HG02870 (cell line): ENCODE data around the gene CBFA2T3.
"Not testable (repeated sequence)": the region's sequence is repeated elsewhere in the genome, so short reads cannot be mapped to it uniquely, and the experiment has no call there.

Experiments
- ATAC-seq: cut with Tn5 transposase; IDR thresholded peaks from one replicate; pipeline ENCODE4 v1.9.1; 2021; ENCODE audit warnings: mild to moderate bottlenecking, moderate library complexity; ENCODE audit not compliant: unreplicated experiment

The CBFA2T3 gene

DNA sequence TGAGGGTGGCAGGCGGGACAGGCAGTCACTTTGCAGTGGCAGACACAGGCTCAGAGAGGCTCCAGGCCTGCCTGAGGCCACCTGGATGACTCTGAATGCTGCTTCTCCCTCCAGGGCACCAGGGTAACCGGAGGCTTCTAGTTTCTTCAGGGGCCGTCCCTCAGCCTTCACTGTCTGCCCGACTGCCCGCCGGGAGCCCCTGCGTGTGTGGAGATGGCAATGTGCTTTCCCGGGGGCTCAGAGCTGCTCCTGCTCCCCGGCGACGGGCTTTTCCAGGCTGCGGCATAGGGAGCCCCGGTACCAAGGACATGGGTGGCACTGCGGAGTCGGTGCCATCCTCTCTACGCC lies 51.5 kb downstream of the CBFA2T3 start:
- ATAC-seq: no peak

DNA sequence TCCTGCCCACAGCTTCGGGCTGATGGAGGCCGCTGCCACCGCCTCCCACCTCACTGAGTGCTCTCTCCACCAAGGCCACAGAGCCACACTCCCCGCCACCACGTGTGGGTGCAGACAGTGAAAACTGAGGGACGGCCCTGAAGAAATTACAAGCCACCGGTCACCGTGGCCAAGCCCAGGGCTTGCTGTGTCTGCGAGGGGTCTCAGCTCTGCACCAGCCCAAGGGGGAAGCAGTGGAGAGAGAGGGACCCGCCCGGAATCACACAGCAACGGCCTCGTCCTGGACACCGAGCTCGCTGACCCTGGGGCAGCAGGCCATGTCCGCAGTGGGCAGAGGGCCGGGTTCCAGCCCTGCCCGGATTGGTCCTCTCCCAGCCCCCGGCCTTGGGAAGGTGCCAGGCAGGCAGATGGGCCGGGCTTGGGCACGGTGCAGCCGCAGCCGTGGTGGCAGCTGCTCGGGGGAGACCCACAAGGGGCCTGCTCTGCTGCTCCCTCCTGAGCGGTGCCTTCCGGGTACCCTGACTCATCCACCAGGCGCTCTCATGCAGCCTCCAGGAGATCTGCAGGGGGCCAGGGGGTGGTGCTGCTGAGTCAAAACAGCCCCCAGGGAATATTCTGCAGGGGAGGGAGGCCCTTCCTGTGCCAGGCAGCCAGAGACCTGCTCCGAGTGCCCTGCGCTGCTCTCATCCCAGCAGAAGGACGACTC lies 52.0 kb downstream of the CBFA2T3 start:
- no peak for ATAC-seq

DNA sequence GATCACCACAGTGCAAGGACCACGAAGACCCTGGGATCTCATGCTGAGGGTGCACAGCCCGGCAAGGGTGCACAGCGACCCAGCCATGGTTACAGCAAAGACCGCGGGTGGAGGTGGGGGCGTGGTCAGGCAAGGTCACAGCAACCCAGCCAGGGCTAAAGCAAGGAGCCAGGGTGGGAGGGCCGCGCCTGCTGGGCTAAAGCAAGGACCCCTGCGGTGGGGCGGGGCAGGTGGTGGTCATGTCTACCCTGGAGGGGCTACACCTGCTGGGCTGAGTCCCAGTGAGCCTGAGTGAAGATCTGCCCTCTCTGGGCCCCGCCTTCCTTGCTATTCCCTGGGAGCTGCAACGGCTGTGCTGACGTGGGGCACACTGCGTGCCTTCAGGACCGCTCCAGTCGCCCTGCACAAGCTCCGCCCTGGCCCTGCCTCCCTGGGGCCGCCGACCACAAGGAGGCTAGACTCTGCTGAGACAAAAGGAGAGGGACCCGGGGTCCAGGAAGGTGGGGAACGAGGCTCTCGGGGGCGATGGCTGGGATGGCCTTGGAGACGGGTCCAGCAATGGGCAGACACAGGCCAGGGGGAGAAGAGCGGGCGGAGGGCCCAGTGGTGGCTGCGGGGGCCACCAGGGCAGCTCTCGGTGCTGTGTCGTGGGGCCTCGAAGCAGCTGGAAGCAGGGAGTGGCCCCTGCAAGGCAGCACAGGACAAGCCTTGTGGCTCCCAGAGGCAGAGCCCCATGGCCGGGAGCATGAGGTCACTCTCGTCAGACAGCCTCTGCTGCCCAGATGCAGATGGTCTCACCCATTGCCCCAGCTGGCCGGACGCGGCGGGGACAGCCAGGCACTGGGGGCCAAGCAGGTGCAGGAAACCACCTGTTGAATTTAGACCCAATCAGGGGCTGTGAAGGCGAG lies 52.8 kb downstream of the CBFA2T3 start:
- ATAC-seq: no peak

GRCh38 chr16:88923450-88923849 lies 53.6 kb downstream of the CBFA2T3 start:
- ATAC-seq: no peak

DNA sequence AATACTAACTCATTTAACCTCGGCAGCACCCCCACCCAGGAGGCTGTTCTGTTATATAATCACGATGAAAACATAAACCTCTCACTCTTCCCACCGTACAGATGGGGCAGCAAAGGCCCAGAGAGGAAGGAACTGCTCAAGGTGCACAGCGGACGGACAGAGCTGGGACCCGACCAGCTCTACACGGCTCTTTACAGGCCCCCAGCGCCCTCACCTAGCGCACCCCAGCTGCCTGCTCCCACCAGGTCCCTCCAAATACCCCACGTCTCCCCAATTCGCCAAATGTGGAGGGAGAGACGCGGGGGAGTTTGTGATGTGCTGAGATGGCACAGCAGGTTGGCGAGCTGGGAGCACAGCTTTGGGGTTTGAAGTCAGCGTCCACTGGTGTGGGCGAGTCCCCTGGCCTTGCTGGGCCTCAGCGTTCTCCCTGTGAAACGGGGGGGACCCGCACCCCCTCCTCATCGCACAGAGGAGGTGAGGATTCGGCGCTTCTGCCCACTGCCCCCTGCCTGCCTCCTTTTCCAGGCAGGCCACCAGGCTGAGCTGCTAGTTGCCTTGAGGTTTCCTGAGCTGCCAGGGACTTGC lies 54.1 kb downstream of the CBFA2T3 start:
- no peak for ATAC-seq

DNA sequence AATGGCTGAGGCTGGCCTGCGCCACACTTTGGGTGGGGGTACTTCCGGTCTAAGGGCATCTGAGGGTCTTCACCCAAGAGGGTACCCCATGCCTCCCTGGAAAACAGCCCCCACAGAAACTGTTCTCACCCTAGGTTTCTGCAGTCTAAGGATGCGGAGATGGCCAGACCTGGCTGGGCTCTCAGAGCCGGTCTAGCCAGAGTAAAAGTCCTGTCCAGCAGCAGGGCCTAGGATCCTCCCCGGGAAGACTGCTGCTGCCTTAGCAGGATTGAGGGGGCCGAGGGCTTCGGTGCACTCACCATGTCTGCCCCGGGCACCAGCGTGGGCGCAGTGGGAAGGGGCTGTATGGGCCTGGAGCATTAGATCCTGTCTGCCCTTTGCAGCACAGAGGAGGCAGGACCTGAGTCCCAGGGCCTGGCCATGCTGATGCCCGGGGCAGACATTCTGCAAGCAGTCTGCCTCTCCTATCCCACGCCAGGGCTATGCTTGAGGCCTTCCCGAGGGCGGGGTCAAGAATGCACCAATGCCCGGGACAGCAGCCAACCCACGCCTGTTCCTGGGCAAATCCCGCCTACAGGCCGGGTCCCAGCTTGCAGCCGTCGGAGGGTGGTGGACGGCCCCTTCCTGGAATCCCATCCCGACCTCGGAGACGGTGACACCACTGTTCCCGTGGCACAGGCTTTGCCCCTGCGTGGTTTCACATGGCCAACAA lies 54.7 kb downstream of the CBFA2T3 start:
- no peak for ATAC-seq

DNA sequence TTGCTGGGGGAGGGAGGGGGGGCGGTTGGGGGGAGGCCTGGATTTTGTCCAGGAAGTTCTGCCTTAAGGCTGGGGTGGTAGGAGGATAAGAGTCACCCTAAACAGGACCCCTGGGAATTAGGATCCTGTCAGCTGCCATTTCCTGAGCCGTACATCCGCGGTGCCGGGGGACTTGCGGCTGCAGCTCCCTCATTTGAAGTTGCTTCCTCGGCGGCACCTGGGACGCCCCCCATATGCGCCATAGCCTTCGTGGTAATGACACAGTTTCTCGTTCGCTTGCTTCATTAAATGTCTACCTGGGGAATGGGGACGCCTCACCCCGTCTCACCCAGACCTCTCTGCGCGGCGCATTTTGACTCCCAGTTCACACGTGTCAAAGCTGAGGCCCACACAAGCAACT lies 55.4 kb downstream of the CBFA2T3 start:
- no peak for ATAC-seq

- no peak for ATAC-seq
Measured at GRCh38 chr16:88920618-88921590, 56.1 kb downstream of the CBFA2T3 start.

- ATAC-seq: no peak
Measured at GRCh38 chr16:88919936-88920335, 57.1 kb downstream of the CBFA2T3 start.

DNA sequence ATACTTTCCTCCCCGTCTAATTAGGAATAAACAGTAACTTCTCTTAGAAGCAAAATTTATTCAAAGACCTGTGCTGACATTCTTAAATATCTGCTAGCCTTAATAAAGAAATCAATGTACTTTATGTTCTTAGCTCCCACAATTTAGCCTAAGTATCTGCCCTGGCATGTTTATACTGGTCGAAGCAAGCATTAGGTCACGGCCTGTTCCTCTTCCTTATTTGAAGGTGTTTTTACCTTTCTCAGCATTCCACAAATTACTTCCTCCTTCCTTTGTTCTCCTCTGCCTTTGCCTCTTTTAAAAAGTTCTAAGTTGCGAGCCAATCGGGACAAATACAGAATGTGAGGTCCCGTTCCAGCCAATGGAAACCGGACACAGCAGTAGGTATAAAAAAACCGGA lies 58.1 kb downstream of the CBFA2T3 start:
- ATAC-seq: not testable (repeated sequence)

DNA sequence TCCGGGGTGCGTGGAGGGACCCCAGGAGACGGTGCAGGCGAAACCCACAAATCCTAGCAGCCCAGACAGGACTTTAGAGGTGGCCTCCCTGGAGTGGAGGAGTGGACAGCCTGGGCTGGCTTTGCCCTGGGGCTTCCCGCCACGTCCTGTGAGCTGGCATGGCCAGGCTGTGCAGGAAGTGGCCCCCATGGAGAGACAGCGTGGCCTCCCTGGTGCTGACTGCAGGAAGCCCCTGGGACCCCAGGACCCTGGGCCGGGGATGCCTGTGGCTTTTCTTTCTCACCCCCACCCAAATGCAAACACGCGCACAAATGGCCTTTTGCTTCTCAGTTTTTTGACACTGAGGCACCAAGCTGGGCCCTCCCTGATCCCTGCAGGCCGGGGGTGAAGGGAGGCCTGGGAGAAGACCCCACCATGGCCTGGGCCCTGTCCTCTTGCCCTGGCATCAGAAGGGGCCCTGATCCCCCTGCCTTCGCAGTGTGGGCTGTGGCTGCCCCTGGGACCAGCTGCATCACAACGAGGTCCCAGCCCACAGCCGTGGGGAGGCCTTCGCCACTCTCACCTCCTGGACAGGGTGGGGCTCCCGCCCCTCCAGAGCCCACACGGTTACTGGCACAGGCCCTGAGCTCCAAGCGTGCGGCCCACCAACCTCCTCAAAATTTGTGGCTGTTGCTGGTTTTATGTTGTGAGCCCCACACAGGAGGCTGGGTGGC lies 58.9 kb downstream of the CBFA2T3 start:
- no peak for ATAC-seq

GRCh38 chr16:88917146-88917914 lies 59.7 kb downstream of the CBFA2T3 start:
- ATAC-seq: no peak

GRCh38 chr16:88915639-88916327 lies 61.2 kb downstream of the CBFA2T3 start:
- ATAC-seq: no peak

- ATAC-seq: no peak
Measured at GRCh38 chr16:88914750-88915368, 62.1 kb downstream of the CBFA2T3 start.

DNA sequence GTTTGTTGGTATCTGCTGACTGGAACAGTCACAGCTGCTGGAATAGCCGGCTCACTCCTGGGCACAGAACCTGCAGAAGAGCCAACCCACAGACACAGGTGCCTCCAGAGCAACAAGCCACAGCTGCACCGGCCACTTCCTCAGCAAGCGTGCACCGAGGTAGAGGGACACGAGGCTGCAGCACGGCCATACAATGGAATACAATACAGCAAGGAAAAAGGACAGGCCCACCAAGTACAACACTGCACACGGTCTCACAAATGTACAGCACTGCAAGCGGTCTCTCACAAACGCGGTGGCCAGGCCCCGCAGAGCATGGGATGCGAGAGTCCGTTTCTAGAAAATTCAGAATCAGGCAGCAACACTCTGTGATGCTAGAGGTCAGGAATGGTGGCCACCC lies 63.1 kb downstream of the CBFA2T3 start:
- no peak for ATAC-seq

GRCh38 chr16:88913001-88913612 lies 63.9 kb downstream of the CBFA2T3 start:
- no peak for ATAC-seq

GRCh38 chr16:88912556-88912955 lies 64.5 kb downstream of the CBFA2T3 start:
- ATAC-seq: no peak
